Calu3 (cell line): ENCODE data around the gene ROCK2. TPM values are rescaled to one million over a fixed set of nuclear protein-coding genes. Genes with fewer than 3 reads are reported as not detected.

Experiments
- BruUV-seq: library from RNA; stranded (reverse); fragments of 400-500 nt; replicated peaks from 2 replicates; lab custom pipeline; 2021; lab: Mats Ljungman, UMichigan
- CTCF ChIA-PET: fragments of 300-600 bp; sonication (Branson Sonifier 250); formaldehyde crosslinking; loops from one replicate; lab custom pipeline; 2022; ENCODE audit warnings: antibody characterized with exemption; lab: Charles Lee
- DNase-seq: peaks from one replicate; pipeline ENCODE4 v3.0.0; 2022
- H3K27ac Mint-ChIP-seq: one replicate; pipeline ENCODE4 v1.8.0; 2022; ENCODE audit warnings: mixed read lengths; ENCODE audit not compliant: unreplicated experiment
- H3K27me3 Mint-ChIP-seq: one replicate; pipeline ENCODE4 v1.8.0; 2022; ENCODE audit warnings: mixed read lengths; ENCODE audit not compliant: unreplicated experiment
- H3K36me3 Mint-ChIP-seq: one replicate; pipeline ENCODE4 v1.8.0; 2022; ENCODE audit warnings: mild to moderate bottlenecking, moderate library complexity, mixed read lengths; ENCODE audit not compliant: insufficient read depth, unreplicated experiment
- H3K4me1 Mint-ChIP-seq: one replicate; pipeline ENCODE4 v1.8.0; 2022; ENCODE audit warnings: mild to moderate bottlenecking, low read depth, mixed read lengths; ENCODE audit not compliant: unreplicated experiment
- H3K4me3 Mint-ChIP-seq: one replicate; pipeline ENCODE4 v1.8.0; 2022; ENCODE audit warnings: mild to moderate bottlenecking, low read depth, moderate library complexity, mixed read lengths; ENCODE audit not compliant: unreplicated experiment
- H3K9me3 Mint-ChIP-seq: one replicate; pipeline ENCODE4 v1.8.0; 2022; ENCODE audit warnings: low read depth, mixed read lengths; ENCODE audit not compliant: unreplicated experiment
- CTCF ChIP-seq: fragments of 200-600 bp; IDR thresholded peaks from one replicate; pipeline ENCODE4 v1.8.0; 2022; ENCODE audit warnings: antibody characterized with exemption; ENCODE audit not compliant: unreplicated experiment
- intact Hi-C: fragments of 100-400 bp; cut with micrococcal nuclease; formaldehyde crosslinking; loops from one replicate; pipeline ENCODE4 v1.10.0; 2022; ENCODE audit not compliant: unreplicated experiment
- total RNA-seq: library from RNA; stranded (reverse); gene quantifications from 2 replicates; pipeline ENCODE4 v1.2.3, GENCODE V29; 2022

ROCK2 gene
- total RNA-seq, 1 experiment from 2014 or later = 35.3 TPM

- Mint-ChIP-seq H3K4me1 (peaks cover 2% of the 10 kb centered on the region), H3K9me3 (no peaks in the 10 kb centered on the region), H3K36me3 (no peaks in the 10 kb centered on the region), H3K4me3 (no peak overlapping the region), H3K27me3 (no peaks in the 10 kb centered on the region), H3K27ac (no peak overlapping the region)
- no TSS peak for BruUV-seq
- DNase-seq = no peak
- TF ChIP-seq CTCF = no peak
- CTCF ChIA-PET = no interaction called here
- intact Hi-C loops = no loop called here
Measured at GRCh38 chr2:11311543-11311942, 32.9 kb downstream of the ROCK2 start.

- intact Hi-C loops = no loop called here
- Mint-ChIP-seq H3K4me3 (no peak overlapping the region), H3K36me3 (no peaks in the 10 kb centered on the region), H3K27me3 (no peaks in the 10 kb centered on the region), H3K4me1 (peaks cover 8% of the 10 kb centered on the region), H3K27ac (no peak overlapping the region), H3K9me3 (no peaks in the 10 kb centered on the region)
- BruUV-seq = no TSS peak
- CTCF ChIA-PET = no interaction called here
- DNase-seq = no peak
- TF ChIP-seq CTCF = no peak
Measured at GRCh38 chr2:11310212-11310611, 34.2 kb downstream of the ROCK2 start.

- no peak for TF ChIP-seq CTCF
- Mint-ChIP-seq H3K27ac (no peak overlapping the region), H3K9me3 (no peaks in the 10 kb centered on the region), H3K27me3 (no peaks in the 10 kb centered on the region), H3K36me3 (no peaks in the 10 kb centered on the region), H3K4me3 (no peak overlapping the region), H3K4me1 (peaks cover 8% of the 10 kb centered on the region)
- BruUV-seq = no TSS peak
- intact Hi-C loops = no loop called here
- CTCF ChIA-PET = interaction anchor here (0.6 kb wide), 1 partner anchor 8 kb away, joined by 4 read pairs; no protein-coding TSS in a partner anchor
- DNase-seq = no peak
Measured at GRCh38 chr2:11309706-11310105, 34.7 kb downstream of the ROCK2 start.

- Mint-ChIP-seq H3K27me3 (no peaks in the 10 kb centered on the region), H3K27ac (no peak overlapping the region), H3K9me3 (no peaks in the 10 kb centered on the region), H3K36me3 (no peaks in the 10 kb centered on the region), H3K4me3 (no peak overlapping the region), H3K4me1 (peaks cover 8% of the 10 kb centered on the region)
- CTCF ChIA-PET = interaction anchor here (0.7 kb wide), 1 partner anchor 22 kb away, joined by 3 read pairs; no protein-coding TSS in a partner anchor
- intact Hi-C loops = no loop called here
- no TSS peak for BruUV-seq
- no peak for DNase-seq
- no peak for TF ChIP-seq CTCF
Measured at GRCh38 chr2:11307764-11308415, 36.5 kb downstream of the ROCK2 start.
